Stimulated activated CD4-positive, alpha-beta T cell treated with anti-CD3 and anti-CD28 coated beads, Interleukin-4, amount 100 ng/mL, for 1 hour (primary cell): ENCODE results near the gene CACNA1F.
"Not testable (repeated sequence)": the region's sequence is repeated elsewhere in the genome, so short reads cannot be mapped to it uniquely, and the experiment has no call there.

Experiments used
- DNase-seq: peaks from one replicate; pipeline ENCODE4 v3.0.0-alpha.2; 2020

Gene CACNA1F

GRCh38 chrX:49192722-49193328 is 40.3 kb downstream of the CACNA1F start:
- DNase-seq = no peak

DNA sequence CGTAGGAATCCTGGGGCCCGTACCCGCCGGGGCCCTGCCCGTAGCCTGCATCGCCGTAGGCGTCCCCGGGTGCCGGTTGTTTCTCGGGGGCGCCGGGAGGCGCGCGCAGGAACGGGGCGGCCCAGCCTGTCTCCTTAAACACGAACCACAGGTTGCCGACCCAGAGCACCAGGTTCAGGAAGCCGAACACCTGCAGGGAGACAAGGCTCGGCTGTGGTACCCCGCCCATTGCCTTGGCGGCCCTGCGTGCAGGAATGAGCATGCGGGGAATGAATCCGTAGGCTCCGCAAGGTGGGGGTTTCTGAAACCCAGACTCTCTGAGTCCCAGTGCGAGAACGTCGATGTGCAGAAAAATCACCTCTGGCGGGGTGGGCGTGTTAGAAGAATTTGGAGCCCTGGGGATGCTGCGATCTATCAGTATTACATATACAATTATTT is 41.5 kb downstream of the CACNA1F start:
- peak; percentile 31 for DNase-seq

GRCh38 chrX:49190821-49191573 is 42.1 kb downstream of the CACNA1F start:
- peak; percentile 74 for DNase-seq

DNA sequence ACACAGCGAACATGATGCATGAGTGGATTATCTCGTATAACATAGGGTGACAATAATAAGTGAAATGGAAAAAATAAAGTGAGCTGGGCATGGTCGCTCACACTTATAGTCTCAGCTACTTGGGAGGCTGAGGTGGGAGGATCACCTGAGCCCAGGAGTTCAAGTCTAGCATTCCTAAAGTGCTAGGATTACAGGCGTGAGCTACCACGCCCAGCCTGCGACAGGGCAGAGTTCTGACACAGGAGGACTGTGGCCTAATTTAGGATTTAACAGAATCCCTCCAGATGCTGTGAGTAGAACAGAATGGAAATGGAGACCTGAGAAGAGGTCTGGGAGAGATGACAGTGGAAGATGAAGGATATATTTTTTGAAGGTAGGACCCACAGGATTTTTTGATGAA is 43.5 kb downstream of the CACNA1F start:
- no peak for DNase-seq

GRCh38 chrX:49188468-49189076 is 44.6 kb downstream of the CACNA1F start:
- no peak for DNase-seq

- no peak for DNase-seq
Measured at GRCh38 chrX:49187526-49187925, 45.6 kb downstream of the CACNA1F start.

DNA sequence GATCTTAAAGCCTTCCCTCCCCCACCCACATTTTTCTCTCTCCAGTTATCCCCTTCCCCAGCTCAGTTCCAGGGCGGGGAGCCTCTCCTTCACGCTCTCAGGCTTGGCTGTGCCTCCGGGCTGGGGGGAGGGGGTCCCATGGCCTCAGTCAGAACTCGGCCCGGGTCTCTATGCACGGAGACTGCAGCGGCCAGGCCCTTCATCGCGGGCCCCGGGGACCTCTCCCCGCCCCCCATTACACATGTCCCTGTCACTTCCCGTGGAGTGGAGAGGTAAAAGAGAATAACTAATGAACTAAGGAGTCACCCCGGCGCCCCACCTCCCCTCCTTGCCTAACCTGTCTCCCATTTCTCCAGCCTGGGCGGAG is 46.1 kb downstream of the CACNA1F start:
- no peak for DNase-seq

GRCh38 chrX:49186125-49187027 is 46.8 kb downstream of the CACNA1F start, which contains the start of gene PRICKLE3:
Gene PRICKLE3 (minus strand): TSS chrX:49186373. CDS start chrX:49186297, 76 bp downstream.
- peak; percentile 75 for DNase-seq

DNA sequence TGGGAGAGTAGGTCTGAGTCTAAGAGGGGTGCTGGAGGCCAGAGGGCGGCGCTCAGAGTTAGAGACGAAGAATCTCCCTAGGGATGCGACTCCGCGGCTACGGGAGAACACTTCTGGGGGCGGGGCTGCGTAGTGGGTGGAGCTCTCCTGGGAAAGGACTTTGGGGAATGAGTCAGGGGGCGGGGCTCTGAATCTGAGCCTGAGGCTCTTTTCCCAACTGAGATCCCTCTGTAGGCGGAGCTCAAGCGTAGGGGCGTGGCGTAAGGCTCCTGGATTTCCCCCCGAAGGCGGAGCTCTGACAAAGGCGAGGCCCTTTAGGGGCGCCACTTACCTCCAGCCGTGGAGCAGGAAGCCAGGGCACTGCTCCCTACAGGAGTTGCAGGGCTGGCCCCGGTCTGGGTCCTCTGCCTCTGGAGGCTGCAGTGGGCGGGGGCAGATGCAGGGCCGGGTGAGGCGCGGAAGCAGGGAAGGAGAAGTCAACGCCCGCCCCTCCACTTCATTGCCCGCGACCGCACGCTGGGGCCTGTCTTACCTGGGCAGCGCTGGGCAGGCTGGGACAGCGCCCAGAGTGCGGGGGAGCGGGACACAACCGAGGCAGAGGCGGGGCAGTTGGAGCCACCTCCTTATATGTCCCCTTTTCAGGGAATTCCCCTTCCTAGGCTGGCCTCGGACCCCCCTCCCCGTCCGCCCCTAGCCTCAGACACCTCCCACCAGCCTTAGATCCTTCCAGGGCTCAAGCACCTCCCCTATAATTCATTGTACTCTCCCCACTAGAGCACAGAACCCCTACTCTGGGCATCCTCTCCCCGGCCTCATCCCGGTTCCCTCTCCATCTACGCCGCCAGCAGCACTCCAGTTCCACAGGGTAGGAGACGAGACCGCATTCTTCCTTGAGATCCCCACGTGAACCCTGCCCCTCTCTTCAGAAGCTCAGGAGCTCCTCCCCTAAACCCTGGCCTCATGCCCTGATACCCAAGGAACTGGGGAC is 48.6 kb downstream of the CACNA1F start:
- peak; percentile 29 for DNase-seq

DNA sequence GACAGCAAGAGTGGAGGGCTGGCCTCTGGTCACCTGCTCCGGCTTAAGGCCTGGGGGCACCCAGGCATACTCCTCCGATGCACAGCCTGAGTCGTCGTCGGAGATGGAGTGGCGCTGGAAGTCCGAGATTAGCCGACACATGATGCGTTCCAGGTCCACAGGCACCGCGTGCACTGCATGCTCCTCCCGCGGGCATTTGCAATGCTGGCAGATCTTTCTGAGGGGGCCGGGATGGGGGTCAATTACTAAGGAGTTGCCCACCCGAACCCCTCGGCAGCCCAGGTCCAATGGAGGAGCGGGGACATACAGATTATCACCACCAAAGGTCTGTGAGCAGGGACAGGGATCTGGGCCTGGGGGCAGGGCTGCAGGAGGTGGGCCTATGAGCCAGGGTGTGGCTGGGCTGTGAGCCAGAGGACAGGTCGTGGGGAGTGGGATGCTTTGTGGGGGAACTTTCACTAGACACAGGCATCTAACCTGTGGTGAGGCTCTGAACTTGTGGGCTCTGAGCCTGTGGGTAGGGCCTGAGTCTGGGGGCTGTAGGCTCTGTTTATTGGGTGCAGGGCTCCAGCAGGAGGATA is 49.3 kb downstream of the CACNA1F start:
- DNase-seq = no peak

- no peak for DNase-seq
Measured at GRCh38 chrX:49179358-49179757, 53.8 kb downstream of the CACNA1F start.

DNA sequence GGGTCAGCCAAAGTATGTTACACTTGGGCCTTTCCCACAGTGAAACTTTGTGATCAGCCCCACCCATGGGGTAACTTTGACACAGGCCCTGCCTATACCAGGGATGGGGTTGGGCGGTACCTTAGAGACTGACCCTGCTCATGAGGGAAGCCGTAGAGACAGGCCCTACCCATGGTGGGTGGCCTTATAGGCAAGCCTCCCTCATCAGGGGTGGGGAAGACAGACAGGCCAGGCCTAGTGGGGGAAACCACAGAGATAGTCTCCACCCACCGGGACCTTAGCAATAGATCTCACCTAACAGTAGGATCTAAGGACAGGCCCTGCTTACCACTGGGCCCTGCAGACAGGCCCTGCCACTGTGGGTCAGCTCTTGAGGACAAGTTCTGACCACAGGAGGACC is 54.6 kb downstream of the CACNA1F start:
- DNase-seq = no peak

GRCh38 chrX:49177873-49178480 is 55.2 kb downstream of the CACNA1F start:
- no peak for DNase-seq

GRCh38 chrX:49177338-49177833 is 55.8 kb downstream of the CACNA1F start:
- no peak for DNase-seq

- DNase-seq = no peak
Measured at GRCh38 chrX:49176421-49177326, 56.5 kb downstream of the CACNA1F start.

DNA sequence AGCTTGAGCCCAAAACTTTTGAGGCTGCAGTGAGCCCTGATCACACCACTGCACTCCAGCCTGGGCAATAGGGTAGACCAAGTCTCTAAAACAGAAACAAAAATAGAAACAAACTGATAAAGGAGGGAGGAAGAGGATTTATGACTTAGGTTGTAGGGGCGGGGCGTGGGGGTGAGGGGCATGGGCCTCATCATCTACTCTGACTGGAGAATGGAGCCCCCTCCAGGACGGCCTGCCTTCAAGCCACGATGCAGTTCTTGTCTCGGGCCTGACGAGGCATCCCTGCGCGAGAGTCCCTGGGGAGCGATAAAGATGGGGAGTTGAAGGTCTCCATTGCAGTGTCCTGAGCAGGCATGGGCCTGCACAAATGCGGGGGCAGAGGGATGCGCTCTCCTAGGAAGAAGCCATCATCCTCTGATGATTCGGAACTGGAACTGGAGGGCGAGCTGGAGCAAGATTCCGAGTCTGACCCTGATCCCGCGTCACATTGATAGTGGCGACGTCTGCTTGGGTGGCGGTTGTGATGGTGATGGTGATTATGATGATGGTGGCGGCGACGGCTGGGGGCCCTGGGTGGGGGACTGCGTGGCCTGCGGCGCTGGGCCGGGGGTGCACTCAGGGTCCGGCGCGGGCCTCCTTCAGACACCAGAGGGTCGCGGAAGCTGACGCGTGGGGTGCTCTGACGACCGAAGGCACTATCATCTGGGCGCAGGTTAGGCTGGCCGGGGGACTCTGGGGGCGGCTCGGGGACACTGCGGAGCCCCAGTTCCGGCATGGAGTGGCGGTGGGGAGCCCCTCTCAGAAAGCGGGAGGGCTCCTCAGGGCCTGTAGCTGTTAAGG is 57.5 kb downstream of the CACNA1F start:
- no peak for DNase-seq

DNA sequence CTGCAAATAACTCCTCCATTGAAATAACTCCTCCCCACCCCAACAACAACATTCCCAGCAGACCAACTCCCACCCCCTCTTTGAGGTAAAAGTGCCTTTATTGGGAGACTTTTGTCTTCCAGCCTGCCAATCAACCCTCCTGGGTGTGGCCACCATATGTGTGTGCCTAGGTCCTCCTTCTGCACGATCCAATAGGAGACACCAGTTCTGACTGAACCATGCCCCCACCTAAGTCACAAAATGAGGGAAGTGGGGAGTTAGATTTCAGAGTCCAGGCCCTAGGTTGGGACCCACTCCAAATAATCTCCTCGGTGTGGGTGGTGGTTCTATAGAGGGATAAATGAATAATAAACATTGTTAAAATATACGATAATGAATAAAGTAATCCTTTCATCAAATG is 58.4 kb downstream of the CACNA1F start:
- no peak for DNase-seq

DNA sequence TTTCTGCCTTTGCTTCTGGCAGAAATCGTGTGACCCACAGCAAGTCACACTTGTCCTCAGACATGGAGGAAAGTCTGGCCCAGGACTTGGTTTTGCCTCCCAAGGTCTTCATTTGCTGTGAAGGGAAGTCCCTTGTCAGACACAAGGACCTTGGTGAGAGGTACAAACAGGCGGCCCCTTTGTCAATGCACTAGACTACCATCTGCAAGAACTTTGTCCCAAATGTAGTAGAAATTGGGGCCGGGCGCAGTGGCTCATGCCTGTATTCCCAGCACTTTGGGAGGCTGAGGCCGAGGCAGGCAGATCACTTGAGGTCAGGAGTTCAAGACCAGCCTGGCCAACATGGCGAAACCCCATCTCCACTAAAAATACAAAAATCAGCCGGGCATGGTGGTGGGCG is 59.6 kb downstream of the CACNA1F start:
- DNase-seq = not testable (repeated sequence)
